PC-9 (cell line): ENCODE results near the gene GSX2.

ENCODE experiments used
- CTCF ChIP-seq: fragments of 200-600 bp; sonication (generic); conservative IDR thresholded peaks from 2 replicates; pipeline ENCODE4 v1.6.1; 2017; ENCODE audit warnings: mixed run types, antibody characterized with exemption, mild to moderate bottlenecking, moderate library complexity
- EZH2 ChIP-seq: fragments of 200-600 bp; sonication (generic); IDR thresholded peaks from 2 replicates; pipeline ENCODE4 v1.8.0; 2017; ENCODE audit warnings: antibody characterized with exemption, low read depth

GRCh38 chr4:54076673-54077072, 23.3 kb upstream of the GSX2 start:
- TF ChIP-seq CTCF, result no peak
- TF ChIP-seq EZH2, result no peak
